ENCODE results near the gene CFAP299.
A peak's percentile ranks its signal among the peaks of the same experiment; 100 is the strongest.
"Not testable (repeated sequence)": the region's sequence is repeated elsewhere in the genome, so short reads cannot be mapped to it uniquely, and the experiment has no call there.

CFAP299 gene

GRCh38 chr4:80335554-80336358 is at the start of gene CFAP299:
CFAP299 (plus strand) TSS chr4:80335730.
- DNase-seq, result peak; percentile 82

GRCh38 chr4:80286451-80286850 is 49.1 kb upstream of the CFAP299 start:
- DNase-seq, result no peak

GRCh38 chr4:80290665-80291064 is 44.9 kb upstream of the CFAP299 start:
- DNase-seq, result not testable (repeated sequence)

GRCh38 chr4:80294206-80294605 is 41.3 kb upstream of the CFAP299 start:
- DNase-seq, result no peak

- no peak for DNase-seq
These were observed 40.2 kb upstream of the CFAP299 start for GRCh38 chr4:80295336-80295735.

- DNase-seq, result no peak
These were observed 39.7 kb upstream of the CFAP299 start for GRCh38 chr4:80295826-80296225.

- no peak for DNase-seq
These were observed 33.6 kb upstream of the CFAP299 start for GRCh38 chr4:80301884-80302283.

- DNase-seq, result no peak
These were observed 32.8 kb upstream of the CFAP299 start for GRCh38 chr4:80302616-80303223.

GRCh38 chr4:80305466-80305865 is 30.1 kb upstream of the CFAP299 start:
- no peak for DNase-seq

GRCh38 chr4:80306260-80306659 is 29.3 kb upstream of the CFAP299 start:
- DNase-seq, result no peak

- DNase-seq, result no peak
These were observed 28.3 kb upstream of the CFAP299 start for GRCh38 chr4:80307183-80307735.

GRCh38 chr4:80307774-80308465 is 27.6 kb upstream of the CFAP299 start:
- no peak for DNase-seq

- no peak for DNase-seq
These were observed 27.1 kb upstream of the CFAP299 start for GRCh38 chr4:80308466-80308822.

GRCh38 chr4:80309294-80310004 is 26.1 kb upstream of the CFAP299 start:
- DNase-seq, result no peak

GRCh38 chr4:80311130-80311529 is 24.4 kb upstream of the CFAP299 start:
- DNase-seq, result no peak

GRCh38 chr4:80312124-80312523 is 23.4 kb upstream of the CFAP299 start:
- DNase-seq, result no peak

GRCh38 chr4:80313627-80314026 is 21.9 kb upstream of the CFAP299 start:
- DNase-seq, result no peak

GRCh38 chr4:80315848-80316247 is 19.7 kb upstream of the CFAP299 start:
- not testable (repeated sequence) for DNase-seq

GRCh38 chr4:80321341-80321740 is 14.2 kb upstream of the CFAP299 start:
- no peak for DNase-seq

- DNase-seq, result no peak
These were observed 13.8 kb upstream of the CFAP299 start for GRCh38 chr4:80321776-80322175.

- DNase-seq, result no peak
These were observed 12.8 kb upstream of the CFAP299 start for GRCh38 chr4:80322716-80323115.

- no peak for DNase-seq
These were observed 11.4 kb upstream of the CFAP299 start for GRCh38 chr4:80324171-80324570.

GRCh38 chr4:80331693-80332092 is 3.8 kb upstream of the CFAP299 start:
- DNase-seq, result no peak
